ENCODE data around the gene CDH13.

The CDH13 gene

GRCh38 chr16:83201748-83202147 is 575.0 kb downstream of the CDH13 start:
- FAIRE-seq: no peak

DNA sequence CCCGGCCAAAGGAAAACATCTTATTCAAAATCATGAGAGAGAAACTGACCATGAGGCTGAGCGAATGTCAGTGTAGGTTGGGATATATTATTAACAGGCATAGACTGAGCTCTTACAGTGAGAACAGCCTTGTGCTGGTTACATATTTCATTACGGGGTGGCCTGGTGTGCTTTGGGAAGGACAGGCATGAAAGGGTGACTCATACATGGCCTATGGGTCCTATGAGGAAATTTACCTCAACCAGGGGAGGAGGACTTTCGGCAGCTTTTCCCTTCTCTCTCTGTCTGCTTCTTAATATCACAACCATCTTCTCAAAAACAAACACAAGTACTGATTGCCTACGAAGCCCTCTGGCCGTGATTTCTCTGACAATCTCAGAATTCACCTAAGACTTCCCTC is 579.1 kb downstream of the CDH13 start:
- FAIRE-seq: no peak

GRCh38 chr16:83206426-83206825 is 579.7 kb downstream of the CDH13 start:
- FAIRE-seq: no peak

GRCh38 chr16:83211711-83212110 is 584.9 kb downstream of the CDH13 start:
- no peak for FAIRE-seq

DNA sequence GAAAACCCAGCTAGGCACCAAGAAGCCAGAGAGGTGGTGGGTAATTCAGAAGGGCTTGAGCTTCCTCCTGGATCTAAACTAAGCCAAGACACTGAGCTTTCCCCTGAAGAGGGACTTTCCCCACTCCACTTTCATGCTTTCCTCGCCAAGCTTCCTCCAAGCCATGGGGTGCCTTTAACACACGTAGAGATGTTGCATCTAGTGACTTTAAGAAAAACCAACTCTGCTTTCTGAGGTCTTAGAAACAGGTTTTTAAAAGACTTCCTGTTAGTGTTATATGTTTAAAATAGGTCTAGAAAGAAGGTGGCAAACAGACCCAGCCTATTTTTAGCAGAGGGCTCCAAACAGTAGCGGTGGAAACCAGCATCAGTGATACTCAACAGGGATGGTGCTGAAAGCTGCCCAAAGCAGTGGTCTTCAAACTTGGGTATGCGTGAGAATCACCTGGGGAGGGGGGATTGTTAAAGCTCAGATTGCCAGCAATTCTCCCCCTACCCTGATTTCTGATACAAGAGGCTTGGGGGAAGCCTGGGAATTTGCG is 585.6 kb downstream of the CDH13 start:
- no peak for FAIRE-seq

- no peak for FAIRE-seq
These were observed 587.9 kb downstream of the CDH13 start for GRCh38 chr16:83214671-83215070.

DNA sequence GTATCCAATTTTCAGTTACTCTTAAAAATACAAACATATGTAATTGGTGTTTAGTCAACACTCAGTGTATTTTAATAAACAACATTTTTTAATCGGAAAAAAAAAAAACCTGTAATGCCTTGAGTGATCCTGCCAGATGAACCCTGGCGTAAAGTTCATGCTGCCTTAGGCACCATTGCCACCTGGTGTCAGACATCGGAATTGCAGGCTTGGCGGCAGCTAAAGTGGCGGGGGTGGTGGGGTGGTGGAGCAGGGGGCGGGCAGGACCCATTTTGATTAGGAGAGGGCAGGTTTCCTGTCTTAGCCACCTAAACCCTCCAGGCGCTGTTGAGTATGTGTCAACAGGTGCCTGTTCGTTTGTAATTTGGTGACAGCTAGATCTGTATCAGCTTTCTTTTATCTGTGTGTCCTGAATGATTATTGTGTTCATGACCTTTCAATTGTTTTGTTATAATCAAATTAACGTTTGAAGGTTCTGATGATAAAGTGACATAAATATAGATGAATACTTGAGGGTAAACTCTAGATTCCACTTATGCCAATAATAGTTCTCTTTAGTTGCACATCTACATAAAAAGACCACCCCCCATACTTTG is 588.7 kb downstream of the CDH13 start:
- FAIRE-seq: no peak

GRCh38 chr16:83219285-83219684 is 592.5 kb downstream of the CDH13 start:
- no peak for FAIRE-seq

DNA sequence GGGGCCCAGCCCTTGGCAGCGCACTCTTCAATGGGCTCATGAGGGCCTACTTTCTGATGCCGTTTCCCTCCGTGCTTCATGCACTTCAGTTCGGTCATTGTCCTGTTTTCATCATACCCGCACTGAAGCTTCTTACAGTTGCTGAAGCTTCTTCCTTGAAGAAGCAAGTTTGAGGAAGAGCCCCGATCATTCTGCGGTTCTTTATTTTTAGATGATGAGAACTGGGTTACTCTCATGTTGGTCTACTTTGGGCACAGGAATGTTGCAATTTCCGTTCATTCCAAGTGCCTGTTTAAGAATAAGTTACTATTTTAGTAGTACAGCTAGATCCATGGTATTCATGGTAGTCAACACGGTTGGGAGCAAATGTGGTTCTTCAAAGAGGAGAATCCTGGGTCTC is 593.3 kb downstream of the CDH13 start:
- no peak for FAIRE-seq

GRCh38 chr16:83224642-83225041 is 597.9 kb downstream of the CDH13 start:
- FAIRE-seq: no peak

GRCh38 chr16:83227336-83227735 is 600.6 kb downstream of the CDH13 start:
- FAIRE-seq: no peak

GRCh38 chr16:83231729-83232128 is 605.0 kb downstream of the CDH13 start:
- no peak for FAIRE-seq

DNA sequence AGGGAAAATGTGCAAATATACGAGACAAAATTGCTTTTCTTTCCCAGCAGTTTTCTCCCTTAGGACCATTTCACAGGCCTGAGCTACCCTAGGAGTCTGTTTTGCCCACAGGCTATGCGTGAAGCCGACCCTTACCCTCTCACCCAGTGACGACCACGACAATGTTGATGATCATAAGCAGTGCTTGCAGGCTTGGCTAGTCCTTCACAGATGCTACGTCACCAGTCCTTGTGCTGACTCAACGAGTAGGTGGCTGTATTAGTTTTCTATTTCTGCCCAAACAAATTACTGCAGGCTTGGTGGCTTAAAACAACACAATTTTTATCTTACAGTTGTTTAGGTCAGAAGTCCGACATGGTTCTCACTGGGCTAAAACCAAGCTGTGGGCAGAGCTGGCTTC is 606.4 kb downstream of the CDH13 start:
- FAIRE-seq: no peak

DNA sequence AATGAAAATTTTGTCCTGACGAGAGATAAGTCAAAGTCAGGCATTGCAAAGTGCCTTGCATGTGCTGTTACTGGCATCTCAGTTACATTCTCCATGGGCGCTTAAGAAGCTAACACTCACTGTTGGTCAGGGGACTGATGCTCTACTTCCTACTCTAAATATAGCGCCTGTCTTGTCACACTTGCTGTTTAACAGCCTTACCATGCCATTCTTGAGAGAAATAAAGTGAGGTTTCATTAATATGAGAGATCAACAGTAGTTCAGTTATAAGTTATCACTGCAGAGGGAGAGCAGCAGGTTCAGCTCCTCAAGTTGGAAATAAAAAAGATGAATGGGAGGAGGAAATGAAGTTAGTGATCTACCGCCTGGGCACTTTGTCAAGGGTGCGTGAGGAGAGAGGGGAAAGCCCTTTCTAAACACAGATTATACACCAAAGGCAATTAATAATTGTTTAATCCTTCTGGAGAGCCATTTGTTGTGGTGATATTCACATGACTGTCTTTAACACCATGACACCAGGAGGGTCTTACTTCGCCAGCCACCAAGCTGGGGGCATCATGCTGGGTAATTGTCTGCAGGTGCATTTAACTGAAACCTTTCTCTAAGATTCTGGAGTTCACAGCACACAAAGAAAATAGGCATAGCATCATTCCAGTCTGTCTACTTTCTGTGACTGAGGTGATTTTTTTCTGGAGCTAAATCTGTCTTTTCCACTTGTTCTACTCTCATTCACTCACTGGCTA is 612.4 kb downstream of the CDH13 start:
- FAIRE-seq: no peak

- no peak for FAIRE-seq
These were observed 617.3 kb downstream of the CDH13 start for GRCh38 chr16:83244057-83244456.

DNA sequence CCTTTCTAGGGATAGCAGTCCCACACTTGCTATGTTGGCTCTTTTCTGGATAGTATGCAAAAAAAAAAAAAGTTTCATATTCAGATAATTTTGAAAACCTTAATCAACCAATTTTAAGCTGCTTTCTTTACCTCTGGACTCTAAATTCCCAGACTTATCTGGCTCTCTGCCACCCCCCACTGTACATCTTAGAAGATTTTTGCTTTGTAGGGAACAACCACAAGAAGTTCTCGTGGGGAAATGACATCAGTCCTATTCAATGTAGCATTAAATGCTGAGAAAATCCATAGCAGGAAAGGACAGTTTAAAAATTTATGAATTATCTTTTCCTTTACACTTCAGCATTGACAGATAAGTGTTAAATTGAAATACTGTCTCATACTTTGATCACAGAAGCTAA is 618.3 kb downstream of the CDH13 start:
- no peak for FAIRE-seq

DNA sequence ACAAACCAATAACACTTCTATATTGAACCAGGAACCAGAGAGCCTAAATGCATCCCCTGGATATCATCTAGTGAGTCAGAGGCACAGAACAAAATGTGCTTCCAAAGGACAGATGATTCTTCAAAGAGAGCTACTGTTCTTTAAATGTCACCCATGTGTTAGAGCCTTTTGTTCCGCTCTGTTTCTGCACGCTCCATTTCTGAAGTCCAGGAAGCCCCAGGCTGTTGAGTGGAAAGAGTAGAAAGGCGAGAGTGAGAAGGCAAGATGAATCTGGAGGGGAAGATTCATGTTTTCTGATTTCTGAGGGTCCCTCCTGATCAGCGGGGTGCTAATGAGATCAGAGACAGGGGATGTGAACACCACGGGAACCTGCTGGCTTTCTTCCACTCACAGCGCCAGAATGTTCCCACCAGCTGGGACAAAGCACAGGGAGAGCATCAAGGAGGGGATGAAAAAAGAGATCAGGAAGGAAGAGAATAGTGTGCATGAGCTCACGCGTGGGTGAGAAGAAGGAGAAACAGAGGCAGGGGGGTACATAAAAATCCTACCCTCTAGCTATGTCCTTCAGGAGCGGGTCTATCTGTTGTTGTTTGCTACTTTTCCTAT is 621.1 kb downstream of the CDH13 start:
- no peak for FAIRE-seq

DNA sequence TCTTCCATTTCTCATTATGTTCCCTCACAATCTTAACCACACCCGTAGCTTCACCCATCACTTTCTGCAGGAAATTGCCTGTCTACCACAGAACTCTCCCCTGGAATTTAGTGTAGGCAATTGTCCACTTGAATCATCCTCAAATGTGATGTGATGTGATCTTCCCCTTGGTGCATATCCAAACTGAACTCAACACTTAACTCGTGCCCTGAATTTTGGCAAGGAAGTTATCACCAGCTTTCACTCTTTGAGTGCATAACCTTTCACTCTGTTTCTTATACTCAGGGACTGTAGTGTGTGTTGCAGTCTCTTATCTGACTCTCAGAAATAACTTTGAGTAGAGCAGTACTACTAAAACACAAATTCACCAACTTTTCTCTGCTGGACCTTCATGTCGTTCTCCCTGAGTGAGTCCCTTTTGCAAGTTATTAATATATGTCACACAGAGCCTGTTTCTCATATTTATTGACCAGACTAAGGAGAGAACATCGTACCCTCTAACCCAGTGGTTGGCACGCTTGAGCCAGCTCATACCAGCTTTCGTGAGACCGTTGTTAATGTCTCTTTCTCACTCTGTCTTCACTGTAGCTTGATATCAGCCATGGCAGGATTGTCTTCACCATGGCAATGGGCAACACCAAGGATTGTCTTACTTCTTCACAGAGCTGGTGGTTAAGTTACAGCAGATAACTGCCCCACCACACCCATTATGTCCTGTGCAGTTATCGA is 622.1 kb downstream of the CDH13 start:
- no peak for FAIRE-seq

DNA sequence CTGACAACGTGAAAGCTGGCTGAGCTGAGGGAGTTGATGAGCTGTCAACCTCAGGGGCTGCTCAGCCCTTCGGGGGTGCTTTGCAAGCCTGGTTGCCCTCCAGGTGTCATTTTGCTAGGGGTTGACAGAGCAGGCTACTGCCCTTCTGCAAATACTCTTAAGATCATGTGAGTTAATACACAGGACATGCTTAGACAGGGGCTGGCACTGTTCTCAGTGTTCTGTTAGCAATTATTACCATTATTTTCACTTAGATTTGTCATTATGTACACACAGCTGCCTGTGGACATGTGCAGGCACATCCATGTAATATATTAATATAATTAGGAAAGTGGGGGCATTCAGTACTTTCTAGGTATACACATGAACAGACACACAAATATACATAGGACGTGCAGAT is 626.8 kb downstream of the CDH13 start:
- FAIRE-seq: no peak

DNA sequence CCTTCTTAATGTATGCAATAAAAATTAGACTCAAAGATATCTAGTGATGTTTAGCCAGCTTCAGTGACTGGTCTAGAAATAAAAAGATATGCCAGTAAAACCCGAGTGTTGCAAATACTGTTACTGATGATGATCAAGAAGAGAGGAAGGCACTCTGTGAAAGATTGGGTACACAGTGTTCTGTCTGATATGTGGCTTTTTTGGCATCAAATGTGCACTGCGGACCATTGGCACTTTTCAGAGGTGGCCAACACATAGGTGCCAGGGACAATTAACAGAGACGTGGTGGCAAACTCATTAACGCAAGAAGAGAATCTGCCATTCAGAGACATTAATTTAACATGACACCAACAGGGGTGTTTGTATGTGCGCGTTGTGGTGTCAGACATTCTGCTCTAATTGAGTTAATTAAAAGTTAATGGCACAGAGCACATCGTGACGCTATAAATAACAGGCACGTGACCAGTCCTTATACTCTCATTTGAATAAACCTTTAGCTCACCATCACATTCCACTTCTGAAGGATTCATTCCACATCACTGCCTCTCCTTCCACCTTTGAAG is 631.7 kb downstream of the CDH13 start:
- FAIRE-seq: no peak

DNA sequence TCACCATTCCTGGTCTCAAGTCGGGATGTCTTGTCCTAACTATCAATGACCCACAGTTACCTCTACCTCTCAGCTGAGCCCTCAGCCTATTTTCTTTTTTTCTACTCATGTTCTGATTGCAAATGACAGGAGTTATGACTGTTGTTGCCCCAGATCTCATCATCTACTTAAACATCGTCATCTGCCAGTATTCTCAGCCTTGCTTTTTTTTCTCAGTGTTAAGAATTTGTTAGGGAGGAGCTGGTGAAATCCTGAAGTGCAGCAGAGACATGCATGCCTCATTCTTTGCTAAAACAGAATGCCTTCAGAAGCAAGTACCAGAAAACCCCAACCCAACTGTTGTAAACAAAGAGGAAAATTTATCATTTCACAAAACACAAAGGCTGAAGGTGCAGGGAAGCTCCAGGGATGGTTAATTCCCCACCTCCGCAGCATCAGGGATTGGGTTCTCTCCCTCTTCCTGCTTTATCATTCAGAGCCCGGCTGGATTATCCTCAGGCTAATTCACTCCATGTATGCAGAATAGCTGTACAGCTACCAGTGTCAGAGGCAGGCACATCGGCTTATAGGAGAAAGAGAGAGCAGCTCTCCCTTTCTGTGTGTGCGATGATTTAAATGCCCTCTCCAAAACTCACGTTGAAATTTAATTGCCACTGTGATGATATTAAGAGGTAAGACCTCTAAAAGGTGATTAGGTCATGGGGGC is 640.2 kb downstream of the CDH13 start:
- FAIRE-seq: no peak

- FAIRE-seq: no peak
These were observed 641.4 kb downstream of the CDH13 start for GRCh38 chr16:83268169-83268568.

DNA sequence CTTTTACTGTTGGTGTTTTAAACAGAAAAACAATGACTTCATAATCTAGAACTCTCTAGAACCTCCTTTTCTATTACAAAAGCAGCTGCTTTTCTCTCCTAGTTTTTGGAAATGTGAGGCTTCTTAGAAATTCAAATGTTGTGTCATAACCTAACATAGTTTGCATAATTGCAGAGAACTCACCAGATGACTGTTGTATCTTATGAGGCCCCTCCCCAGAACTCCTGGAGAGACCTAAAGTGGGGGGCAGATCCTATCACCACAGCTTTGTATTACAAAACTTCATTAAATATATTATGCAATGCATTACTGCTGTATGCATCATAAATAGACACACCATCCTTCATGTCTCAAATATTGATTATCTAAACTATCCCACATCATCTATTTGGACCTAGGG is 642.3 kb downstream of the CDH13 start:
- no peak for FAIRE-seq
